ENCODE results near the gene NDUFS6. TPM values are rescaled to one million over a fixed set of nuclear protein-coding genes. Genes with fewer than 3 reads are reported as not detected.

Gene NDUFS6
- total RNA-seq, 1 experiment from 2014 or later: 110 TPM

GRCh38 chr5:1847611-1848010 is 46.4 kb downstream of the NDUFS6 start:
- no peak for DNase-seq (ENCODE audit: low spot score)

GRCh38 chr5:1850324-1851154 is 49.3 kb downstream of the NDUFS6 start:
- no peak for DNase-seq (ENCODE audit: low spot score)

GRCh38 chr5:1851290-1851934 is 50.2 kb downstream of the NDUFS6 start:
- no peak for DNase-seq (ENCODE audit: low spot score)

GRCh38 chr5:1852324-1852947 is 51.2 kb downstream of the NDUFS6 start:
- DNase-seq (ENCODE audit: low spot score): no peak

- no peak for DNase-seq (ENCODE audit: low spot score)
These were observed 52.3 kb downstream of the NDUFS6 start for GRCh38 chr5:1853531-1853930.

- DNase-seq (ENCODE audit: low spot score): no peak
These were observed 53.9 kb downstream of the NDUFS6 start for GRCh38 chr5:1855075-1855474.

GRCh38 chr5:1855596-1855995 is 54.4 kb downstream of the NDUFS6 start:
- DNase-seq (ENCODE audit: low spot score): no peak

GRCh38 chr5:1856596-1857255 is 55.5 kb downstream of the NDUFS6 start:
- no peak for DNase-seq (ENCODE audit: low spot score)

GRCh38 chr5:1857256-1857600 is 56.0 kb downstream of the NDUFS6 start:
- no peak for DNase-seq (ENCODE audit: low spot score)

- DNase-seq (ENCODE audit: low spot score): no peak
These were observed 57.2 kb downstream of the NDUFS6 start for GRCh38 chr5:1858436-1858835.

GRCh38 chr5:1859099-1859498 is 57.9 kb downstream of the NDUFS6 start:
- DNase-seq (ENCODE audit: low spot score): no peak

GRCh38 chr5:1860021-1860610 is 58.9 kb downstream of the NDUFS6 start:
- no peak for DNase-seq (ENCODE audit: low spot score)

- no peak for DNase-seq (ENCODE audit: low spot score)
These were observed 59.7 kb downstream of the NDUFS6 start for GRCh38 chr5:1860949-1861348.

- DNase-seq (ENCODE audit: low spot score): no peak
These were observed 63.8 kb downstream of the NDUFS6 start for GRCh38 chr5:1864896-1865440.

- no peak for DNase-seq (ENCODE audit: low spot score)
These were observed 64.3 kb downstream of the NDUFS6 start for GRCh38 chr5:1865486-1865885.

Other genes starting within 250 kb of the NDUFS6 start
- gene MRPL36, start 1.6 kb upstream of the NDUFS6 start, total RNA-seq (2014; rRNA removed; shearing (Covaris generic)): 140 and 145 TPM in 2 replicates
- gene IRX4, start 81.5 kb downstream of the NDUFS6 start, total RNA-seq (2014; rRNA removed; shearing (Covaris generic)): not detected in 2 replicates

Data from HT-29 (cell line).